ENCODE results near the gene TCF25.

DNA sequence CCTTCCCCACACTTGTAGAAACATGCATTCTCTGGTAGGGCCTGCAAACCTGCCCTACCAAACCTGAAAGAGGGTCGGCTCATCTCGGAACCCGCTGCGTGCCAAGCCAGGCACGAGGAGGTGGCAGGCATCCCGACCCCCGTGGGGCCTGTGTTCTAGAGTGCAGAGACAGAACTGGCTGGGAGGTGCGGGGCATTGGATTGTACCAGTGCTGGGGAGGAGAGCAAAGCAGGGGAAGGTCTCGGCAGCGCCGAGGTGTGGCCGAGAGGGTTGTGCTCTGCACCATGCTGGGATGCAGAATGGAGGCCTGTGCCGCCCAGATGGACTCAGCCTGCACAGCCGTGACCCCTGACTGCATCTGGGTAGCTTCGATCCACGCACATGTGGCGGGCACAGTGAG is 27.5 kb downstream of the TCF25 start:
- TF ChIP-seq CTCF (IDR thresholded peaks at IDR 0.05) (no peak), POLR2A (IDR thresholded peaks at IDR 0.05) (no peak)
